Caco-2 (cell line): Measurements from ENCODE around the gene MEDAG. TPM values are rescaled to one million over a fixed set of nuclear protein-coding genes. Genes with fewer than 3 reads are reported as not detected.

Experiments used
- Bru-seq: library from RNA; stranded (reverse); fragments of 400-500 nt; gene quantifications from one replicate; lab custom pipeline; 2021; lab: Mats Ljungman, UMichigan
- BruChase-seq, 2 experiments: library from RNA; stranded (reverse); fragments of 400-500 nt; gene quantifications; one replicate each; lab custom pipeline; 2021; lab: Mats Ljungman, UMichigan
- BruUV-seq: library from RNA; stranded (reverse); fragments of 400-500 nt; replicated peaks from 2 replicates; lab custom pipeline; 2021; lab: Mats Ljungman, UMichigan
- CTCF ChIA-PET: fragments of 300-600 bp; sonication (Branson Sonifier 250); formaldehyde crosslinking; loops from one replicate; lab custom pipeline; 2022; ENCODE audit warnings: antibody characterized with exemption; lab: Charles Lee
- POLR2A ChIA-PET: fragments of 300-600 bp; sonication (Branson Sonifier 250); formaldehyde crosslinking; loops from one replicate; lab custom pipeline; 2022; ENCODE audit warnings: antibody characterized with exemption; lab: Charles Lee
- DNase-seq, 2 experiments: peaks; one replicate each; pipeline versions ENCODE4 v3.0.0 to v3.0.0-alpha.2; 2020 to 2022
- H3K27me3 ChIP-seq: replicated peaks from 2 replicates; pipeline ENCODE4 v1.6.0; 2011; ENCODE audit warnings: low read length; ENCODE audit not compliant: control insufficient read depth, insufficient read depth
- H3K36me3 ChIP-seq: 2 replicates; pipeline ENCODE4 v1.5.1; 2011; ENCODE audit warnings: low read length; ENCODE audit not compliant: control insufficient read depth, insufficient read depth
- H3K4me1 ChIP-seq: fragments of 250-450 bp; sonication (Bioruptor Pico); 2 replicates; pipeline ENCODE4 v1.5.1; 2020; ENCODE audit warnings: mild to moderate bottlenecking
- H3K4me3 ChIP-seq: 2 replicates; pipeline ENCODE4 v1.5.1; 2011; ENCODE audit warnings: low read depth, mild to moderate bottlenecking, control low read depth, low read length
- H3K9me3 ChIP-seq: fragments of 250-450 bp; sonication (Bioruptor Pico); 2 replicates; pipeline ENCODE4 v1.5.1; 2020; ENCODE audit warnings: mild to moderate bottlenecking, moderate library complexity
- H3K27ac Mint-ChIP-seq: one replicate; pipeline ENCODE4 v1.8.0; 2022; ENCODE audit warnings: mixed read lengths; ENCODE audit not compliant: unreplicated experiment
- H3K27me3 Mint-ChIP-seq: one replicate; pipeline ENCODE4 v1.8.0; 2022; ENCODE audit warnings: mixed read lengths; ENCODE audit not compliant: insufficient read depth, unreplicated experiment
- H3K36me3 Mint-ChIP-seq: one replicate; pipeline ENCODE4 v1.8.0; 2022; ENCODE audit warnings: mild to moderate bottlenecking, mixed read lengths; ENCODE audit not compliant: insufficient read depth, unreplicated experiment
- H3K4me1 Mint-ChIP-seq: one replicate; pipeline ENCODE4 v1.8.0; 2022; ENCODE audit warnings: low read depth, mixed read lengths; ENCODE audit not compliant: unreplicated experiment
- H3K4me3 Mint-ChIP-seq: one replicate; pipeline ENCODE4 v1.8.0; 2022; ENCODE audit warnings: mild to moderate bottlenecking, moderate library complexity, mixed read lengths; ENCODE audit not compliant: unreplicated experiment
- H3K9me3 Mint-ChIP-seq: one replicate; pipeline ENCODE4 v1.8.0; 2022; ENCODE audit warnings: mixed read lengths; ENCODE audit not compliant: unreplicated experiment
- intact Hi-C: fragments of 100-400 bp; cut with micrococcal nuclease; formaldehyde crosslinking; loops from one replicate; pipeline ENCODE4 v1.10.0; 2022; ENCODE audit not compliant: unreplicated experiment
- long read RNA-seq: library from polyadenylated mRNA; stranded (forward); transcript quantifications from one replicate; pipeline ENCODE4 v2.0.0, GENCODE V29; 2022
- total RNA-seq: library from RNA; stranded (reverse); gene quantifications from 2 replicates; pipeline ENCODE4 v1.2.3, GENCODE V29; 2022
- TF ChIP-seq, protein P1 (sequence below), 2 experiments: fragments of 200-600 bp in 1 of 2; IDR thresholded peaks; 1 replicate in 1 of 2; 2 replicates in 1 of 2; pipeline versions ENCODE4 v1.5.1 to v1.8.0; 2011 to 2022; ENCODE audit warnings: antibody characterized with exemption in 1 of 2, control low read depth in 1 of 2, inconsistent platforms in 1 of 2, low read depth in 1 of 2, low read length in 1 of 2, mild to moderate bottlenecking in 1 of 2, moderate library complexity in 1 of 2; ENCODE audit not compliant: insufficient read depth in 1 of 2, severe bottlenecking in 1 of 2, unreplicated experiment in 1 of 2

MEDAG gene
- total RNA-seq (not detected in 2 replicates), Bru-seq, nascent RNA (not detected), BruChase-seq, experiment 1, labeled RNA remaining after a 2-hour chase (not detected), BruChase-seq, experiment 2, labeled RNA remaining after a 6-hour chase (not detected)
- long read RNA-seq: 0 reads

DNA sequence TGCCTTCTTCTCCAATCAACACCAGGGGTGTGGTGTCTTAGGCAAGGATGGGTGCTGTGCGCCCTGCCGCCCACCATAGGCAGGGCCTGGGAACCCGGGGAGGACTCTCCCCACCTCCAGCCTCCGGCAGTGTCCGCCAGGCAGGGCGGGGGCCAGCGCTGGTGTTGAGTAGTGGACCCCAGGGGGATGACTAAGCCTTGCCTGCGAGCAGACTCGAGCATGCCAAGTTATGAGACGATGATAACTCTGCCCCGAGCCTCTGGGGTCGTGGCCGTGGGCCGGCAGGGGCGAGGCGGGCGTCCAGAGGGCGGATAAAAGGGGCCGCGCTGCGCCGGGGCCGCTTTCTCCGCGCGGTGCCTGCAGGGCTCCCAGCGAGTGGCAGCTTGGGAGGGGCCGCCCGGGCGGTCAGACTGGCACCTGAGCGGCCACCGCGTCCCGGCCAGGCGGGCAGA lies at the start of gene MEDAG:
Gene MEDAG, plus strand, starts transcription at position 340 of the 452 bp plus-strand sequence. CDS start 245 bp downstream, outside the sequence.
- no peak for DNase-seq
- H3K27me3 ChIP-seq: no peaks in the 10 kb centered on the region; the same call in 1 of the 2 replicates
- no peaks in the 10 kb centered on the region for H3K4me1 ChIP-seq
- TF ChIP-seq, protein P1, sequence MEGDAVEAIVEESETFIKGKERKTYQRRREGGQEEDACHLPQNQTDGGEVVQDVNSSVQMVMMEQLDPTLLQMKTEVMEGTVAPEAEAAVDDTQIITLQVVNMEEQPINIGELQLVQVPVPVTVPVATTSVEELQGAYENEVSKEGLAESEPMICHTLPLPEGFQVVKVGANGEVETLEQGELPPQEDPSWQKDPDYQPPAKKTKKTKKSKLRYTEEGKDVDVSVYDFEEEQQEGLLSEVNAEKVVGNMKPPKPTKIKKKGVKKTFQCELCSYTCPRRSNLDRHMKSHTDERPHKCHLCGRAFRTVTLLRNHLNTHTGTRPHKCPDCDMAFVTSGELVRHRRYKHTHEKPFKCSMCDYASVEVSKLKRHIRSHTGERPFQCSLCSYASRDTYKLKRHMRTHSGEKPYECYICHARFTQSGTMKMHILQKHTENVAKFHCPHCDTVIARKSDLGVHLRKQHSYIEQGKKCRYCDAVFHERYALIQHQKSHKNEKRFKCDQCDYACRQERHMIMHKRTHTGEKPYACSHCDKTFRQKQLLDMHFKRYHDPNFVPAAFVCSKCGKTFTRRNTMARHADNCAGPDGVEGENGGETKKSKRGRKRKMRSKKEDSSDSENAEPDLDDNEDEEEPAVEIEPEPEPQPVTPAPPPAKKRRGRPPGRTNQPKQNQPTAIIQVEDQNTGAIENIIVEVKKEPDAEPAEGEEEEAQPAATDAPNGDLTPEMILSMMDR (IDR thresholded peaks at IDR 0.05; ENCODE audit: insufficient read depth in 1 of 2, low read depth in 1 of 2, low read length in 1 of 2, severe bottlenecking in 1 of 2, unreplicated experiment in 1 of 2): no peak
- no peaks in the 10 kb centered on the region for H3K36me3 ChIP-seq
- no peaks in the 10 kb centered on the region for H3K9me3 Mint-ChIP-seq
- ChIA-PET CTCF (no interaction called here), POLR2A (no interaction called here)
- H3K27me3 Mint-ChIP-seq: peaks cover 11% of the 10 kb centered on the region
- no TSS peak for BruUV-seq
- H3K4me1 Mint-ChIP-seq: no peaks in the 10 kb centered on the region
- no peaks in the 10 kb centered on the region for H3K9me3 ChIP-seq
- intact Hi-C loops: no loop called here
- no peaks in the 10 kb centered on the region for H3K36me3 Mint-ChIP-seq
- H3K4me3 Mint-ChIP-seq: no peak within 1 kb of the TSS
- no peak within 1 kb of the TSS for H3K27ac Mint-ChIP-seq
- H3K4me3 ChIP-seq: no peak within 1 kb of the TSS

DNA sequence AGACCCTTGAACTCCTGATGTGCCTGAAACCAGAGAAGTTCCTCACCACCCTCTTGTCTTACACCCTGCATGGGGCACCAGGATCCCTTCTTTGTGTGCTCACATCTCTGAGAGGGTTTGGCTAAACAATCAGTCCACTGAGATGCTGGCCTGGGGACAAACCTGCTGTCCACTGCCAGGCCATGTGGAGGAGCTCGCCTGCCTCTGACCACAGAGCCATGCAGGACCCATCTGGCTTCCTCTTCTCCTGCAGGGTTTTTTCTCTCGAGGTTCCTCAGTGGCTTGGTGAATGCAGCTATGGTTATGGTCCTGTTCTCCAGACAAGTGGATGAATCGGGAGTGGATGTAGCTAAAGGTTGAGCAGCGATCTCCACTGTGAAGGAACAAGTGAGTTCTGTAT lies 49.1 kb upstream of the MEDAG start:
- Mint-ChIP-seq H3K27ac (no peak overlapping the region), H3K4me1 (peaks cover 6% of the 10 kb centered on the region), H3K36me3 (no peaks in the 10 kb centered on the region), H3K27me3 (no peaks in the 10 kb centered on the region), H3K9me3 (no peaks in the 10 kb centered on the region), H3K4me3 (no peak overlapping the region)
- TF ChIP-seq, protein P1 (IDR thresholded peaks at IDR 0.05; ENCODE audit: insufficient read depth in 1 of 2, low read depth in 1 of 2, low read length in 1 of 2, severe bottlenecking in 1 of 2, unreplicated experiment in 1 of 2): no peak
- CTCF ChIA-PET: interaction anchor here (0.6 to 1.0 kb wide), 3 partner anchors 9 to 58 kb away, joined by 3 read pairs; no protein-coding TSS in a partner anchor
- POLR2A ChIA-PET: no interaction called here
- BruUV-seq: no TSS peak
- no peak for DNase-seq
- Histone ChIP-seq H3K4me3 (no peak overlapping the region), H3K9me3 (no peaks in the 10 kb centered on the region), H3K36me3 (no peaks in the 10 kb centered on the region), H3K27me3 (no peaks in the 10 kb centered on the region), H3K4me1 (peaks cover 5% of the 10 kb centered on the region; the same call in 1 of the 2 replicates)
- intact Hi-C loops: no loop called here

DNA sequence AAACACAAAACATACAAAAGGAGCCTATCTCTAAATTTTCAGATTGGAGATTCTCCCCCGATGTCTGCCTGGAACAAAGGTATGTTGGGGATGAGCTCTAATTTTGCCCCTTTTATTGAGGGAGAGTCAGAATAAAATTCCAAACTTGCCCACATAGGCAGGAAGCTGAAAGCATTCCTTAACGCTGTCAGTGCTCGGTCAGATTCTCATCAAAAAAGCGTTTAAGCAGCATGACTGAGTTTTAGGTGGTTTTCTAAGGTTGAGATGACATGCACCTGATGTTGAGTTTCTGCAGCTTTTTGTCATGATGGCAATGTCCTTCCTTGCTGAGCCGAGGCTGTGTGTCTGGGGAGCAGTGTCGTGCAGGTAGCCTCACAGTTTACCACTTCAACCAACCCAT lies 48.4 kb upstream of the MEDAG start:
- Histone ChIP-seq H3K36me3 (no peaks in the 10 kb centered on the region), H3K9me3 (no peaks in the 10 kb centered on the region), H3K4me3 (no peak overlapping the region), H3K27me3 (no peaks in the 10 kb centered on the region), H3K4me1 (peaks cover 5% of the 10 kb centered on the region; the same call in 1 of the 2 replicates)
- intact Hi-C loops: no loop called here
- Mint-ChIP-seq H3K27me3 (no peaks in the 10 kb centered on the region), H3K4me1 (peaks cover 6% of the 10 kb centered on the region), H3K9me3 (no peaks in the 10 kb centered on the region), H3K27ac (no peak overlapping the region), H3K36me3 (no peaks in the 10 kb centered on the region), H3K4me3 (no peak overlapping the region)
- CTCF ChIA-PET: interaction anchor here (0.6 to 1.0 kb wide), 2 partner anchors 8 to 10 kb away, joined by 3 read pairs; no protein-coding TSS in a partner anchor
- no peak for DNase-seq
- BruUV-seq: no TSS peak
- POLR2A ChIA-PET: no interaction called here
- TF ChIP-seq, protein P1 (IDR thresholded peaks at IDR 0.05; ENCODE audit: insufficient read depth in 1 of 2, low read depth in 1 of 2, low read length in 1 of 2, severe bottlenecking in 1 of 2, unreplicated experiment in 1 of 2): no peak
